Inferior parietal cortex (tissue), 1 donor: Measurements from ENCODE around the gene SMAD9.

Experiments used
- DNase-seq: peaks from one replicate; pipeline ENCODE4 v3.0.0-alpha.2; 2016; ENCODE audit errors: extremely low spot score

The SMAD9 gene

GRCh38 chr13:36919833-36920615 is at the start of gene SMAD9:
TSS of gene SMAD9 (minus strand) at chr13:36920238. CDS start at chr13:36879689, 40,549 bp downstream.
- DNase-seq: peak; percentile 29

GRCh38 chr13:36966404-36966803 is 46.4 kb upstream of the SMAD9 start:
- DNase-seq: no peak

GRCh38 chr13:36965767-36966166 is 45.7 kb upstream of the SMAD9 start:
- no peak for DNase-seq

- no peak for DNase-seq
Observed at GRCh38 chr13:36959456-36960116, 39.5 kb upstream of the SMAD9 start.

GRCh38 chr13:36954542-36954941 is 34.5 kb upstream of the SMAD9 start:
- DNase-seq: no peak

GRCh38 chr13:36950920-36951319 is 30.9 kb upstream of the SMAD9 start:
- no peak for DNase-seq

GRCh38 chr13:36950330-36950729 is 30.3 kb upstream of the SMAD9 start:
- no peak for DNase-seq

GRCh38 chr13:36945078-36945477 is 25.0 kb upstream of the SMAD9 start:
- DNase-seq: no peak

- DNase-seq: no peak
Observed at GRCh38 chr13:36925603-36926002, 5.6 kb upstream of the SMAD9 start.

GRCh38 chr13:36924001-36924400 is 4.0 kb upstream of the SMAD9 start:
- no peak for DNase-seq

GRCh38 chr13:36921631-36922301 is 1.7 kb upstream of the SMAD9 start:
- DNase-seq: no peak

GRCh38 chr13:36920616-36921185 is 663 bp upstream of the SMAD9 start:
- DNase-seq: no peak

- no peak for DNase-seq
Observed at GRCh38 chr13:36919171-36919832, 736 bp downstream of the SMAD9 start.

- DNase-seq: peak; percentile 44
Observed at GRCh38 chr13:36918246-36919131, 1.5 kb downstream of the SMAD9 start.

- DNase-seq: no peak
Observed at GRCh38 chr13:36917311-36917710, 2.7 kb downstream of the SMAD9 start.

- peak; percentile 19 for DNase-seq
Observed at GRCh38 chr13:36915896-36916640, 4.0 kb downstream of the SMAD9 start.

GRCh38 chr13:36915106-36915505 is 4.9 kb downstream of the SMAD9 start:
- peak; percentile 34 for DNase-seq

- no peak for DNase-seq
Observed at GRCh38 chr13:36914648-36915047, 5.4 kb downstream of the SMAD9 start.

- DNase-seq: no peak
Observed at GRCh38 chr13:36913463-36913862, 6.6 kb downstream of the SMAD9 start.

GRCh38 chr13:36912973-36913372 is 7.1 kb downstream of the SMAD9 start:
- DNase-seq: no peak
